Neural progenitor cell (in vitro differentiated cells): ENCODE data around the gene MYO16.

Source experiments
- CTCF ChIP-seq: fragments of 200-600 bp; sonication (generic); IDR thresholded peaks from 2 replicates; pipeline ENCODE4 v1.5.1; 2017; ENCODE audit warnings: antibody characterized with exemption, mild to moderate bottlenecking
- EZH2 ChIP-seq: fragments of 200-600 bp; sonication (generic); IDR thresholded peaks from 2 replicates; pipeline ENCODE4 v1.6.1; 2017; ENCODE audit warnings: antibody characterized with exemption, mild to moderate bottlenecking, moderate library complexity
- EZH2phosphoT487 ChIP-seq: fragments of 200-600 bp; sonication (generic); IDR thresholded peaks from 2 replicates; pipeline ENCODE4 v1.6.1; 2017; ENCODE audit warnings: antibody characterized with exemption

GRCh38 chr13:108725471-108725870 lies 96.1 kb downstream of the MYO16 start:
- TF ChIP-seq CTCF, result no peak
- TF ChIP-seq EZH2phosphoT487, result no peak
- TF ChIP-seq EZH2, result no peak
